Superior temporal gyrus (tissue), 1 donor: ENCODE results near the gene TMPRSS13.

Source experiments
- DNase-seq: peaks from one replicate; pipeline ENCODE4 v3.0.0-alpha.2; 2016; ENCODE audit errors: extremely low spot score

The TMPRSS13 gene

GRCh38 chr11:117855912-117856651 is 73.1 kb downstream of the TMPRSS13 start:
- DNase-seq = no peak

- no peak for DNase-seq
Observed at GRCh38 chr11:117855186-117855845, 73.9 kb downstream of the TMPRSS13 start.

GRCh38 chr11:117852309-117852708 is 76.9 kb downstream of the TMPRSS13 start:
- no peak for DNase-seq

- peak; percentile 66 for DNase-seq
Observed at GRCh38 chr11:117851852-117852251, 77.3 kb downstream of the TMPRSS13 start.

GRCh38 chr11:117851106-117851505 is 78.1 kb downstream of the TMPRSS13 start:
- DNase-seq = no peak
